NT2/D1 (cell line): Measurements from ENCODE around the gene KRTAP10-7.

ENCODE experiments used
- DNase-seq: peaks from one replicate; pipeline ENCODE4 v3.0.0-alpha.2; 2011; ENCODE audit warnings: low read depth, low spot score
- H3K27me3 ChIP-seq: 2 replicates; pipeline ENCODE4 v1.6.0; 2011; ENCODE audit warnings: mild to moderate bottlenecking; ENCODE audit not compliant: insufficient read length, insufficient read depth
- H3K36me3 ChIP-seq: 2 replicates; pipeline ENCODE4 v1.6.1; 2011; ENCODE audit warnings: mild to moderate bottlenecking, low read length, mixed read lengths; ENCODE audit not compliant: insufficient read depth, insufficient read length
- H3K4me1 ChIP-seq: 2 replicates; pipeline ENCODE4 v1.5.1; 2011; ENCODE audit not compliant: insufficient read depth, insufficient read length
- H3K4me3 ChIP-seq: 2 replicates; pipeline ENCODE4 v1.5.1; 2011; ENCODE audit warnings: low read depth; ENCODE audit not compliant: insufficient read length
- H3K9ac ChIP-seq: 2 replicates; pipeline ENCODE4 v1.6.0; 2011; ENCODE audit warnings: low read depth; ENCODE audit not compliant: insufficient read length
- H3K9me3 ChIP-seq: 2 replicates; pipeline ENCODE4 v1.5.1; 2011; ENCODE audit warnings: mild to moderate bottlenecking, low read length; ENCODE audit not compliant: insufficient read depth
- SUZ12 ChIP-seq: IDR thresholded peaks from 2 replicates; pipeline ENCODE4 v1.6.1; 2011; ENCODE audit not compliant: insufficient read length, insufficient read depth; ENCODE audit errors: extremely low read depth
- YY1 ChIP-seq: IDR thresholded peaks from 2 replicates; pipeline ENCODE4 v1.6.1; 2011; ENCODE audit not compliant: insufficient read length, insufficient read depth
- ZNF274 ChIP-seq: IDR thresholded peaks from 2 replicates; pipeline ENCODE4 v1.6.1; 2011; ENCODE audit warnings: mild to moderate bottlenecking, low read depth, low read length

Gene KRTAP10-7

DNA sequence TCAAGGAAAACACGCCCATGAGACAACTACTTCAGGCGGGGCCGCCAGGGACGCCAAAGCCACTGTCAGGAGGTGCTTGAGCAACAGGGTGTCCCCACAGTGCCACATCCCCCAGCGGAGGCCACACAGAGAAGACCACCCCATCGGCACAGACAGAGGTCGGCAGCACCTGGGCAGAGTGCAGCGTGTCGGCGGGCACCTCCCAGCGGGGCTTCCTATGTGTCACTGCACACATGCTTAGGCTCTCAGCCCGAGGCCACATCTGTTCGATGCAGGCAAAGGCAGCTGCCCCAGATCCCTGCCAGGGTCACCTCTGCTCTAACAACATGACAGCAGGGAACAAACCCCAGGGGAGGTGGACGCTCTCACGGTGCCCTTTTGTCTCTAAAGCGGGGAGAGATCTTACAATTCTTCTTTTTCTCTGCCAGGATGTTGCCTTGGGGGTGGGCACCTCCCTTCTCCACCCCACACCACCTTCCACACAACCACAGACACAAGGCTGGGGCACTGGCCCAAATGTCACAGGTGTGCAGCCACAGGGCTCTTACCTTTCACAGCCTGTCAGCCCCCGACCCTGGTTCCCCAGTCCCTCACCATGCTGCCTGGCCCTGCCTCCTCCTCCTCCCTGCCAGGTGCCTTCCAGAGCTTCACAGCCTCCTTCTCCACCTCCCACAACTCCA is 15.7 kb downstream of the KRTAP10-7 start:
- H3K9me3 ChIP-seq = peaks cover 22% of the 10 kb centered on the region

GRCh38 chr21:44616591-44616926 is 16.2 kb downstream of the KRTAP10-7 start:
- Histone ChIP-seq H3K36me3 (no peaks in the 10 kb centered on the region), H3K4me3 (no peak overlapping the region), H3K9me3 (peaks cover 21% of the 10 kb centered on the region), H3K4me1 (peaks cover 14% of the 10 kb centered on the region), H3K9ac (no peak overlapping the region), H3K27me3 (no peaks in the 10 kb centered on the region)
- TF ChIP-seq YY1 = no peak
- no peak for TF ChIP-seq SUZ12
- no peak for DNase-seq

More for the DNA sequence above, 15.7 kb downstream of the KRTAP10-7 start:
- Histone ChIP-seq H3K36me3 (no peaks in the 10 kb centered on the region), H3K27me3 (no peaks in the 10 kb centered on the region), H3K4me1 (peaks cover 14% of the 10 kb centered on the region), H3K4me3 (no peak overlapping the region), H3K9ac (no peak overlapping the region)
- no peak for DNase-seq
- no peak for TF ChIP-seq YY1
- TF ChIP-seq SUZ12 = no peak
- no peak for TF ChIP-seq ZNF274

DNA sequence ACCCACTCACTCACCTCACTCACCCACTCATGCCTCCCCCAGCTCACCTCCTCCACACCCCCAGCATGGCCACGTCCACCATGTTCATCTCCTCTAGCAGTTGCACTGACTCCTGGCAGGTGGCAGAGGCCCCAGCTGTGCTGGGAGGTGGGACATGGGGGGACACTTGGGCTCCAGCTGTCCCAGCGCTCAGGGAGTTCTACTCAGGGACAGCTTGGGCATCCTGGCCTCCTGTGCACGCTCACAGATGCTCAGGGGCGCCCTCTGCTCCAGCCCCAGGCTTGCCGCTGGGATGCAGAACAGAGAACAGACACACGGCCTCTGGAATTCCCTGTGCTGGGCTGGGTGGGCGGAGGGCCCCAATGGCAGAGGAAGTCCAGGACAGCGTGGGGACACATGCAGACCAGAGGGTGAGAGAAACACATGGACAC is 16.7 kb downstream of the KRTAP10-7 start:
- Histone ChIP-seq H3K27me3 (no peaks in the 10 kb centered on the region), H3K36me3 (no peaks in the 10 kb centered on the region), H3K9me3 (peaks cover 26% of the 10 kb centered on the region), H3K4me1 (peaks cover 11% of the 10 kb centered on the region), H3K9ac (no peak overlapping the region), H3K4me3 (no peak overlapping the region)
- no peak for DNase-seq
- TF ChIP-seq ZNF274 (no peak), YY1 (no peak), SUZ12 (no peak)

DNA sequence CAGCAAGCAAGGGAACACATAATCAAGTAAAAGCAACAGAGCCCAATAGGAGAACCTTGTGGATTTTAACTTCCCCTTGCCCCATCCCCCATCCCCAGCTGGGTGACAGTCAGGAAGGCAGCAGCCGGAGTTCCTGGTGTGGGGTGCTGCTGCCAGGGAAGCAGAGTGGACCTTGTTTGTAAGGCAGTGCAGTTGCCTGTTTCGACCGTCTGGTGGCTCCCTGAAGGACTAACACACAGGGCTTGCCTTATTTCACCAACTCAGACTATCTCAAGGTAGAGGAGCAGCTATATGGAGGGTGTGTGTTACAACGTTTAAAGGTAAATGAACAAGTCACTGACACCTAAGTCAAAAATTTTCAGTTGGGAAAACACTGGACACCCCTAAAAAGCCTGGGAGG is 18.1 kb downstream of the KRTAP10-7 start:
- Histone ChIP-seq H3K36me3 (no peaks in the 10 kb centered on the region), H3K27me3 (no peaks in the 10 kb centered on the region), H3K4me3 (no peak overlapping the region), H3K9ac (no peak overlapping the region), H3K4me1 (peaks cover 11% of the 10 kb centered on the region), H3K9me3 (peaks cover 40% of the 10 kb centered on the region)
- TF ChIP-seq YY1 (no peak), ZNF274 (no peak), SUZ12 (no peak)
- DNase-seq = no peak

GRCh38 chr21:44618909-44619308 is 18.5 kb downstream of the KRTAP10-7 start:
- no peaks in the 10 kb centered on the region for H3K27me3 ChIP-seq
- no peak overlapping the region for H3K4me3 ChIP-seq
- H3K9me3 ChIP-seq = peaks cover 44% of the 10 kb centered on the region
- no peak for TF ChIP-seq SUZ12
- no peak for DNase-seq
- H3K9ac ChIP-seq = no peak overlapping the region
- H3K36me3 ChIP-seq = no peaks in the 10 kb centered on the region
- H3K4me1 ChIP-seq = peaks cover 11% of the 10 kb centered on the region

DNA sequence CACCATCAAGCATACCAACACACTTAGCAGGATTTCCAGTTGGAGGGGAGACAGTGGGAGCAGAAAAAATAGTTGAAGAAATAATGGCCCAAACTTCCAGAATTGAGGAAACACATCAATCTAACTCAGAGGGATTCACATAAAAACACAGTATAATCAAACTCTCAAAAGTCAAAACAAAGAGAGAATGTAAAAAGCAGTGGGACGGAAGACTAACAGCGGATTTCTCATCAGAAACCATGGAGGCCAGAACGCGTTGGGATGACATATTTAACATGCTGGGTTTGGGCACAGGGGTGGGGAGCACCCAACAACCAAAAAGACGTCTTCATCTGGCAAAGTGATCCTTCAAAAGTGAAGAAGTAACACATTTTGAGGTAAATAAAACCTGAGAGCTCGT is 19.5 kb downstream of the KRTAP10-7 start:
- Histone ChIP-seq H3K4me1 (peaks cover 11% of the 10 kb centered on the region), H3K36me3 (no peaks in the 10 kb centered on the region), H3K9me3 (peaks cover 54% of the 10 kb centered on the region), H3K9ac (no peak overlapping the region), H3K27me3 (no peaks in the 10 kb centered on the region), H3K4me3 (no peak overlapping the region)
- no peak for DNase-seq
- TF ChIP-seq YY1 (no peak), SUZ12 (no peak), ZNF274 (no peak)

GRCh38 chr21:44623575-44623974 is 23.2 kb downstream of the KRTAP10-7 start:
- H3K4me3 ChIP-seq = no peak overlapping the region
- H3K27me3 ChIP-seq = no peaks in the 10 kb centered on the region
- TF ChIP-seq ZNF274 = no peak
- TF ChIP-seq SUZ12 = no peak
- no peak for TF ChIP-seq YY1
- H3K4me1 ChIP-seq = peaks cover 7% of the 10 kb centered on the region
- no peak overlapping the region for H3K9ac ChIP-seq
- no peak for DNase-seq
- no peaks in the 10 kb centered on the region for H3K36me3 ChIP-seq
- peaks cover 63% of the 10 kb centered on the region for H3K9me3 ChIP-seq
